MM.1S (cell line): ENCODE data around the gene ATP1A2.

ENCODE experiments used
- DNase-seq: peaks from one replicate; pipeline ENCODE4 v3.0.0-alpha.2; 2015
- H2AFZ ChIP-seq: fragments of 300-600 bp; sonication (generic); 2 replicates; pipeline ENCODE4 v1.6.0; 2016; ENCODE audit warnings: antibody characterized with exemption, low read length
- H3F3A ChIP-seq: fragments of 300-600 bp; sonication (generic); 2 replicates; pipeline ENCODE4 v1.6.1; 2016; ENCODE audit warnings: mild to moderate bottlenecking, antibody characterized with exemption, low read length, moderate library complexity, mixed read lengths; ENCODE audit not compliant: insufficient read depth
- H3K27ac ChIP-seq: fragments of 300-600 bp; sonication (generic); 2 replicates; pipeline ENCODE4 v1.5.1; 2016; ENCODE audit warnings: mild to moderate bottlenecking, low read length
- H3K27me3 ChIP-seq: fragments of 300-600 bp; sonication (generic); replicated peaks from 2 replicates; pipeline ENCODE4 v1.6.0; 2016; ENCODE audit warnings: low read length; ENCODE audit not compliant: insufficient read depth
- H3K36me3 ChIP-seq: fragments of 300-600 bp; sonication (generic); replicated peaks from 2 replicates; pipeline ENCODE4 v1.6.1; 2016; ENCODE audit warnings: mild to moderate bottlenecking, low read length, mixed read lengths; ENCODE audit not compliant: insufficient read depth
- H3K4me1 ChIP-seq: fragments of 300-600 bp; sonication (generic); 2 replicates; pipeline ENCODE4 v1.6.1; 2016; ENCODE audit warnings: low read length, mixed read lengths
- H3K4me2 ChIP-seq: fragments of 300-600 bp; sonication (generic); 2 replicates; pipeline ENCODE4 v1.6.0; 2016; ENCODE audit warnings: low read depth, low read length
- H3K4me3 ChIP-seq: fragments of 300-600 bp; sonication (generic); 2 replicates; pipeline ENCODE4 v1.5.1; 2016; ENCODE audit warnings: low read length, mixed read lengths
- H3K79me2 ChIP-seq: fragments of 300-600 bp; sonication (generic); 2 replicates; pipeline ENCODE4 v1.6.1; 2016; ENCODE audit warnings: mixed run types, low read length, mixed read lengths
- H3K9ac ChIP-seq: fragments of 300-600 bp; sonication (generic); 2 replicates; pipeline ENCODE4 v1.6.1; 2016; ENCODE audit warnings: low read length, mixed read lengths
- H3K9me2 ChIP-seq: fragments of 300-600 bp; sonication (generic); replicated peaks from 2 replicates; pipeline ENCODE4 v1.6.1; 2016; ENCODE audit warnings: mild to moderate bottlenecking, low read length, mixed read lengths; ENCODE audit not compliant: insufficient read depth
- H3K9me3 ChIP-seq: fragments of 300-600 bp; sonication (generic); replicated peaks from 2 replicates; pipeline ENCODE4 v1.6.1; 2016; ENCODE audit warnings: mild to moderate bottlenecking, low read length, mixed read lengths; ENCODE audit not compliant: insufficient read depth
- H4K20me1 ChIP-seq: fragments of 300-600 bp; sonication (generic); 2 replicates; pipeline ENCODE4 v1.6.1; 2016; ENCODE audit warnings: mild to moderate bottlenecking, low read length, moderate library complexity, mixed read lengths; ENCODE audit not compliant: insufficient read depth
- EZH2 ChIP-seq: fragments of 300-600 bp; sonication (generic); optimal IDR thresholded peaks from 2 replicates; pipeline ENCODE3; 2017; ENCODE audit warnings: low read depth, mild to moderate bottlenecking, antibody characterized with exemption, low read length, mixed read lengths
- EZH2phosphoT487 ChIP-seq: fragments of 300-600 bp; sonication (generic); IDR thresholded peaks from 2 replicates; pipeline ENCODE4 v1.6.1; 2018; ENCODE audit warnings: antibody characterized with exemption, low read length
- TF ChIP-seq, protein P1 (sequence below): fragments of 300-600 bp; sonication (generic); IDR thresholded peaks from 2 replicates; pipeline ENCODE4 v1.5.1; 2016; ENCODE audit warnings: antibody characterized with exemption, low read length, mixed read lengths

Gene ATP1A2

GRCh38 chr1:160089883-160090282 lies 25.7 kb upstream of the ATP1A2 start:
- H4K20me1 ChIP-seq = no peaks in the 10 kb centered on the region
- H3K27ac ChIP-seq = no peak overlapping the region
- no peaks in the 10 kb centered on the region for H3K79me2 ChIP-seq
- no peaks in the 10 kb centered on the region for H3F3A ChIP-seq
- no peaks in the 10 kb centered on the region for H3K9me2 ChIP-seq
- no peak overlapping the region for H3K9ac ChIP-seq
- H3K4me1 ChIP-seq = no peaks in the 10 kb centered on the region
- no peak for TF ChIP-seq EZH2
- TF ChIP-seq EZH2phosphoT487 = no peak
- TF ChIP-seq, protein P1, sequence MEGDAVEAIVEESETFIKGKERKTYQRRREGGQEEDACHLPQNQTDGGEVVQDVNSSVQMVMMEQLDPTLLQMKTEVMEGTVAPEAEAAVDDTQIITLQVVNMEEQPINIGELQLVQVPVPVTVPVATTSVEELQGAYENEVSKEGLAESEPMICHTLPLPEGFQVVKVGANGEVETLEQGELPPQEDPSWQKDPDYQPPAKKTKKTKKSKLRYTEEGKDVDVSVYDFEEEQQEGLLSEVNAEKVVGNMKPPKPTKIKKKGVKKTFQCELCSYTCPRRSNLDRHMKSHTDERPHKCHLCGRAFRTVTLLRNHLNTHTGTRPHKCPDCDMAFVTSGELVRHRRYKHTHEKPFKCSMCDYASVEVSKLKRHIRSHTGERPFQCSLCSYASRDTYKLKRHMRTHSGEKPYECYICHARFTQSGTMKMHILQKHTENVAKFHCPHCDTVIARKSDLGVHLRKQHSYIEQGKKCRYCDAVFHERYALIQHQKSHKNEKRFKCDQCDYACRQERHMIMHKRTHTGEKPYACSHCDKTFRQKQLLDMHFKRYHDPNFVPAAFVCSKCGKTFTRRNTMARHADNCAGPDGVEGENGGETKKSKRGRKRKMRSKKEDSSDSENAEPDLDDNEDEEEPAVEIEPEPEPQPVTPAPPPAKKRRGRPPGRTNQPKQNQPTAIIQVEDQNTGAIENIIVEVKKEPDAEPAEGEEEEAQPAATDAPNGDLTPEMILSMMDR = no peak
- H3K36me3 ChIP-seq = no peaks in the 10 kb centered on the region
- no peak overlapping the region for H3K4me3 ChIP-seq
- H3K9me3 ChIP-seq = no peaks in the 10 kb centered on the region
- H3K4me2 ChIP-seq = no peak overlapping the region
- H2AFZ ChIP-seq = no peak overlapping the region
- no peak for DNase-seq
- H3K27me3 ChIP-seq = no peaks in the 10 kb centered on the region

DNA sequence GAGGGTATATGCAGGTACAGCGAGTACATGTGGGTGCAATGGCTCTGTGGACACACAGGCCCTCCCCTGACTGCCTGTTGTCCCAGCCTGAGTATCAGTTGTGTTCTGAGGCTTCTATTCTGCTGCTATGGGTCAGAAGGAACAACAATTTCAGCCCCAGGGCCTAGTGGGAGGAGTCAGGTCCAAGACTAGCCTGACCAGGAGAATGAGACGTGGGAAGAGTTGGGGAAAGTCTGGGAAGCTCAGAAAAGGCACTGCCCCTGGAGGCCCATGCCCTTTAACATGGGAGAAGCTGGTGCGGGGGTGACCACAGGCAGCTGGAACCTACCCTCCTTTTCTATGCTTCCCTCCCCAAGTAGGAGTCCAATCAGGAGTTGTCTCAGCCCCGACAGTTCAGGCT lies 24.8 kb upstream of the ATP1A2 start:
- no peak overlapping the region for H3K27ac ChIP-seq
- H3F3A ChIP-seq = no peaks in the 10 kb centered on the region
- no peak overlapping the region for H2AFZ ChIP-seq
- no peaks in the 10 kb centered on the region for H3K4me1 ChIP-seq
- no peak overlapping the region for H3K9ac ChIP-seq
- no peak for DNase-seq
- H3K9me3 ChIP-seq = no peaks in the 10 kb centered on the region
- H3K79me2 ChIP-seq = no peaks in the 10 kb centered on the region
- H3K4me3 ChIP-seq = no peak overlapping the region
- H3K36me3 ChIP-seq = no peaks in the 10 kb centered on the region
- H3K4me2 ChIP-seq = no peak overlapping the region
- no peaks in the 10 kb centered on the region for H4K20me1 ChIP-seq
- H3K27me3 ChIP-seq = no peaks in the 10 kb centered on the region
- H3K9me2 ChIP-seq = no peaks in the 10 kb centered on the region
- TF ChIP-seq EZH2 (no peak), EZH2phosphoT487 (no peak)
- TF ChIP-seq, protein P1 = no peak

DNA sequence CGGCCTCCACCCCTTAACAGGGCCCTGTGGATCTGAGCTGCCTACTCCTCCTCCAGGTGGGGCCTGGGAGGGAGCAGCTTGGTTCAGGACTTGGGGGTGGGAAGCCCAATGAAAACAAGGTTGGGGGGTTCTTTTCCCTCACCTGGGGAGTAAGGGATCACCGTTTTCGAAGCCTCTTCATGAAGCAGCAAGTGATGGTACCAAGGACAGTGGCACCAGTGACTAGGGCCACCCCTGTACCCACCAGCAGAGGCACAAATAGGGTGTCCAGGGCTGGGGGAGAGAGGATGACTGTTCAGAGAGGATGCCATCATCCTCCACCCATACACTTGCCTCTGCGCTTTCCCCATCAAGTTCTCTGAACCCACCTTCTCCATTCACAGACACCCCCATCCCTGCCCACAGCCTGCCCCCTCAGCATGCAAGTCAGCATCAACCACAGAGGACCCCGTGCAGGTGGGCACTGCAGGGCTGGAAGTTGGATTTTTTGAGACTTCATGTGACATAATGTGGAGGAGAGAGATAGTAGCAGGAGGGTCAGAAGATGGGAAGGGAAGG lies 23.8 kb upstream of the ATP1A2 start:
- Histone ChIP-seq H3K27ac (no peak overlapping the region), H3K4me2 (no peak overlapping the region), H3K9me2 (no peaks in the 10 kb centered on the region), H3K9ac (no peak overlapping the region), H3K36me3 (no peaks in the 10 kb centered on the region), H3F3A (no peaks in the 10 kb centered on the region), H3K4me1 (peaks cover 4% of the 10 kb centered on the region), H2AFZ (no peak overlapping the region), H3K9me3 (no peaks in the 10 kb centered on the region), H3K79me2 (peaks cover 8% of the 10 kb centered on the region), H3K4me3 (no peak overlapping the region), H3K27me3 (no peaks in the 10 kb centered on the region), H4K20me1 (no peaks in the 10 kb centered on the region)
- TF ChIP-seq EZH2 (no peak), EZH2phosphoT487 (no peak)
- TF ChIP-seq, protein P1 = no peak
- no peak for DNase-seq
